OCI-LY7 (cell line): Measurements from ENCODE around the gene EIF2S3.

Experiments
- CTCF ChIP-seq: fragments of 200-600 bp; sonication (generic); conservative IDR thresholded peaks from 2 replicates; pipeline ENCODE4 v1.5.1; 2014; ENCODE audit warnings: mild to moderate bottlenecking, antibody characterized with exemption, low read length, moderate library complexity, mixed read lengths
- EZH2phosphoT487 ChIP-seq: fragments of 200-600 bp; sonication (generic); IDR thresholded peaks from 2 replicates; pipeline ENCODE4 v1.6.1; 2018; ENCODE audit warnings: low read depth, borderline replicate concordance, mild to moderate bottlenecking, mixed run types, antibody characterized with exemption, low read length, moderate library complexity, mixed read lengths

- no peak for TF ChIP-seq CTCF
- no peak for TF ChIP-seq EZH2phosphoT487
Observed at GRCh38 chrX:24017674-24018073, 37.1 kb upstream of the EIF2S3 start.
